GM23248 (cell line): ENCODE results near the gene COPG1. TPM values are rescaled to one million over a fixed set of nuclear protein-coding genes. Genes with fewer than 3 reads are reported as not detected.

Experiments
- DNase-seq: peaks from one replicate; pipeline ENCODE4 v3.0.0-alpha.2; 2015
- H2AFZ ChIP-seq: fragments of 200-600 bp; sonication (generic); 2 replicates; pipeline ENCODE4 v1.6.1; 2016; ENCODE audit warnings: antibody characterized with exemption
- H3F3A ChIP-seq: fragments of 200-600 bp; sonication (generic); 2 replicates; pipeline ENCODE4 v1.6.1; 2016; ENCODE audit warnings: mild to moderate bottlenecking, antibody characterized with exemption, mixed run types; ENCODE audit not compliant: insufficient read depth
- H3K27ac ChIP-seq: fragments of 200-600 bp; sonication (generic); 2 replicates; pipeline ENCODE4 v1.5.1; 2016; ENCODE audit warnings: mild to moderate bottlenecking
- H3K27me3 ChIP-seq: fragments of 200-600 bp; sonication (generic); replicated peaks from 2 replicates; pipeline ENCODE4 v1.6.1; 2016; ENCODE audit warnings: mild to moderate bottlenecking; ENCODE audit not compliant: insufficient read depth
- H3K36me3 ChIP-seq: fragments of 200-600 bp; sonication (generic); 2 replicates; pipeline ENCODE4 v1.6.1; 2016; ENCODE audit warnings: low read depth, mild to moderate bottlenecking
- H3K4me1 ChIP-seq: fragments of 200-600 bp; sonication (generic); 2 replicates; pipeline ENCODE4 v1.6.1; 2016; ENCODE audit warnings: mild to moderate bottlenecking; ENCODE audit not compliant: insufficient read depth
- H3K4me2 ChIP-seq: fragments of 200-600 bp; sonication (generic); one replicate; pipeline ENCODE4 v1.6.1; 2016; ENCODE audit warnings: mild to moderate bottlenecking; ENCODE audit not compliant: unreplicated experiment
- H3K4me3 ChIP-seq: fragments of 200-600 bp; sonication (generic); 2 replicates; pipeline ENCODE4 v1.5.1; 2016; ENCODE audit warnings: mild to moderate bottlenecking
- H3K79me2 ChIP-seq: fragments of 200-600 bp; sonication (generic); 2 replicates; pipeline ENCODE4 v1.6.1; 2016; ENCODE audit warnings: mild to moderate bottlenecking; ENCODE audit not compliant: insufficient read depth
- H3K9ac ChIP-seq: fragments of 200-600 bp; sonication (generic); 2 replicates; pipeline ENCODE4 v1.6.1; 2016; ENCODE audit warnings: mild to moderate bottlenecking
- H3K9me2 ChIP-seq: fragments of 200-600 bp; sonication (generic); 2 replicates; pipeline ENCODE4 v1.6.1; 2016; ENCODE audit warnings: mixed run types, mild to moderate bottlenecking, moderate library complexity; ENCODE audit not compliant: insufficient read depth
- H3K9me3 ChIP-seq: fragments of 200-600 bp; sonication (generic); one replicate; pipeline ENCODE4 v1.6.1; 2017; ENCODE audit warnings: low read depth
- H4K20me1 ChIP-seq: fragments of 200-600 bp; sonication (generic); 2 replicates; pipeline ENCODE4 v1.6.0; 2016; ENCODE audit not compliant: insufficient read depth
- EZH2 ChIP-seq: fragments of 200-600 bp; sonication (generic); IDR thresholded peaks from 2 replicates; pipeline ENCODE4 v1.6.1; 2018; ENCODE audit warnings: antibody characterized with exemption, mild to moderate bottlenecking; ENCODE audit not compliant: insufficient read depth, poor library complexity, severe bottlenecking
- EZH2phosphoT487 ChIP-seq: fragments of 200-600 bp; sonication (generic); IDR thresholded peaks from 2 replicates; pipeline ENCODE4 v1.6.1; 2018; ENCODE audit warnings: antibody characterized with exemption, moderate library complexity, mild to moderate bottlenecking, low read depth; ENCODE audit not compliant: insufficient read depth
- WGBS, 2 experiments: methylation state at CpG; one replicate each; pipeline ENCODE4 v1.1.6; 2015 to 2017; ENCODE audit warnings: low lambda C conversion rate in 2 of 2, low coverage in 1 of 2; ENCODE audit errors: missing lambda C conversion rate in 2 of 2; 5-methylcytosine and 5-hydroxymethylcytosine counted together
- in situ Hi-C: fragments of 300-500 bp; cut with MboI; formaldehyde crosslinking; loops from 2 replicates; pipeline ENCODE4 v1.15.0; 2020
- polyA plus RNA-seq: library from polyadenylated mRNA; unstranded; fragments of >200 nt; fragmentation: Nextera tagmentation; extraction: Ambion mirVana; gene quantifications from 2 replicates; pipeline ENCODE4 v1.2.1, GENCODE V29; 2016
- total RNA-seq: library from RNA; depleted of rRNA; stranded (reverse); fragments of >200 nt; shearing (Covaris generic); gene quantifications from 2 replicates; pipeline ENCODE4 v1.2.3, GENCODE V29; 2014

COPG1 gene
- total and polyA plus RNA-seq, 2 experiments from 2014 or later: 254 to 298 TPM

GRCh38 chr3:129308636-129309035 is 59.2 kb downstream of the COPG1 start:
- Histone ChIP-seq H3K27ac (no peak overlapping the region), H3K4me3 (no peak overlapping the region), H3K79me2 (no peaks in the 10 kb centered on the region), H3K4me2 (no peak overlapping the region), H3F3A (no peaks in the 10 kb centered on the region), H3K9ac (no peak overlapping the region), H3K4me1 (no peaks in the 10 kb centered on the region), H3K27me3 (no peaks in the 10 kb centered on the region), H3K36me3 (peaks cover 4% of the 10 kb centered on the region; the same call in 1 of the 2 replicates), H3K9me2 (no peaks in the 10 kb centered on the region), H3K9me3 (no peaks in the 10 kb centered on the region), H4K20me1 (no peaks in the 10 kb centered on the region), H2AFZ (no peak overlapping the region)
- in situ Hi-C loops: no loop called here
- DNase-seq: no peak
- WGBS, 2 experiments: 96 to 97% methylated on average over 3 of the region's 3 CpGs
- TF ChIP-seq EZH2phosphoT487: no peak

- no peak for TF ChIP-seq EZH2phosphoT487
- no peak for TF ChIP-seq EZH2
- Histone ChIP-seq H3K4me2 (no peak overlapping the region), H3K4me1 (0 out of 2 replicates have a peak, but pooled peaks cover 5% of the 10 kb centered on the region), H3K27ac (no peak overlapping the region), H3K9me3 (no peaks in the 10 kb centered on the region), H3K4me3 (no peak overlapping the region), H3K27me3 (no peaks in the 10 kb centered on the region), H4K20me1 (no peaks in the 10 kb centered on the region), H2AFZ (no peak overlapping the region), H3K9ac (no peak overlapping the region), H3F3A (no peaks in the 10 kb centered on the region), H3K9me2 (no peaks in the 10 kb centered on the region), H3K36me3 (no peaks in the 10 kb centered on the region), H3K79me2 (no peaks in the 10 kb centered on the region)
- WGBS, 2 experiments: 77 to 84% methylated on average over 7 of the region's 7 CpGs
- DNase-seq: no peak
- in situ Hi-C loops: no loop called here
Observed at GRCh38 chr3:129310111-129311011, 61.0 kb downstream of the COPG1 start.

- Histone ChIP-seq H3K9me3 (no peaks in the 10 kb centered on the region), H2AFZ (no peak overlapping the region), H3K4me1 (0 out of 2 replicates have a peak, but pooled peaks cover 5% of the 10 kb centered on the region), H3K79me2 (no peaks in the 10 kb centered on the region), H3K27ac (no peak overlapping the region), H3K27me3 (no peaks in the 10 kb centered on the region), H3K9ac (no peak overlapping the region), H3K9me2 (no peaks in the 10 kb centered on the region), H3K4me2 (no peak overlapping the region), H3K36me3 (no peaks in the 10 kb centered on the region), H3F3A (no peaks in the 10 kb centered on the region), H4K20me1 (no peaks in the 10 kb centered on the region), H3K4me3 (no peak overlapping the region)
- in situ Hi-C loops: no loop called here
- no peak for TF ChIP-seq EZH2phosphoT487
- no peak for TF ChIP-seq EZH2
- DNase-seq: no peak
- WGBS, 2 experiments: 96% methylated on average over 3 of the region's 3 CpGs
Observed at GRCh38 chr3:129311054-129311902, 61.9 kb downstream of the COPG1 start.

GRCh38 chr3:129312021-129312639 is 62.7 kb downstream of the COPG1 start:
- in situ Hi-C loops: no loop called here
- Histone ChIP-seq H3F3A (no peaks in the 10 kb centered on the region), H3K9ac (no peak overlapping the region), H2AFZ (no peak overlapping the region), H3K27me3 (no peaks in the 10 kb centered on the region), H3K36me3 (no peaks in the 10 kb centered on the region), H3K4me2 (no peak overlapping the region), H3K79me2 (no peaks in the 10 kb centered on the region), H3K9me3 (no peaks in the 10 kb centered on the region), H3K4me3 (no peak overlapping the region), H4K20me1 (no peaks in the 10 kb centered on the region), H3K4me1 (0 out of 2 replicates have a peak, but pooled peaks cover 5% of the 10 kb centered on the region), H3K27ac (no peak overlapping the region), H3K9me2 (no peaks in the 10 kb centered on the region)
- DNase-seq: no peak
- TF ChIP-seq EZH2 (no peak), EZH2phosphoT487 (no peak)
- 94 to 96% methylated on average over 2 of the region's 2 CpGs for WGBS, 2 experiments
